B cell (primary cell): Measurements from ENCODE around the gene MFSD6. TPM values are rescaled to one million over a fixed set of nuclear protein-coding genes. Genes with fewer than 3 reads are reported as not detected.
"Not testable (repeated sequence)": the region's sequence is repeated elsewhere in the genome, so short reads cannot be mapped to it uniquely, and the experiment has no call there.

Source experiments
- ATAC-seq: fragments of 200-7000 bp; cut with Tn5 transposase; one replicate; pipeline ENCODE4 v1.10.0; 2021; ENCODE audit warnings: low read depth, mild to moderate bottlenecking, moderate number of reproducible peaks, moderate library complexity
- CTCF ChIA-PET: fragments of 350-600 bp; sonication (Branson Sonifier 250); formaldehyde crosslinking; loops from one replicate; lab custom pipeline; 2021; ENCODE audit warnings: antibody characterized with exemption, inconsistent platforms; lab: Charles Lee
- POLR2A ChIA-PET: fragments of 350-600 bp; sonication (Branson Sonifier 250); formaldehyde crosslinking; loops from one replicate; lab custom pipeline; 2021; ENCODE audit warnings: antibody characterized with exemption; lab: Charles Lee
- DNase-seq: peaks from one replicate; pipeline ENCODE4 v3.0.0; 2013
- H2AFZ ChIP-seq: 2 replicates; pipeline ENCODE4 v1.6.1; 2012; ENCODE audit warnings: mild to moderate bottlenecking, low read depth, low read length; ENCODE audit not compliant: insufficient read depth, poor library complexity, severe bottlenecking
- H3K27ac ChIP-seq, 2 donors: 1 replicate in 1 of 2; 2 replicates in 1 of 2; pipeline ENCODE4 v1.5.1; 2012 to 2013; ENCODE audit warnings: low read length in 2 of 2, mild to moderate bottlenecking in 2 of 2, moderate library complexity in 1 of 2
- H3K27me3 ChIP-seq, 4 experiments: fragments of 200-600 bp in 1 of 4; sonication (generic) in 1 of 4; replicated peaks in 1 of 4; 1 replicate in 2 of 4; 2 replicates in 2 of 4; pipeline versions ENCODE4 v1.6.1 to v1.7.0; 2013 to 2016; ENCODE audit warnings: low read length in 3 of 4, mild to moderate bottlenecking in 2 of 4, mixed read lengths in 1 of 4, moderate library complexity in 1 of 4; ENCODE audit not compliant: insufficient read depth in 4 of 4, control insufficient read depth in 3 of 4; ENCODE audit errors: control extremely low read depth in 1 of 4
- H3K36me3 ChIP-seq, 2 experiments: replicated peaks in 1 of 2; 1 replicate in 1 of 2; 2 replicates in 1 of 2; pipeline versions ENCODE4 v1.6.1 to v1.7.1; 2013; ENCODE audit warnings: low read length in 1 of 2; ENCODE audit not compliant: insufficient read depth in 2 of 2, control insufficient read depth in 1 of 2; ENCODE audit errors: control extremely low read depth in 1 of 2, extremely low read depth in 1 of 2
- H3K4me1 ChIP-seq, 2 donors: fragments of 200-600 bp in 1 of 2; sonication (generic) in 1 of 2; 1 replicate in 1 of 2; 2 replicates in 1 of 2; pipeline versions ENCODE4 v1.5.1 to v1.6.1; 2013 to 2017; ENCODE audit warnings: low read length in 2 of 2; ENCODE audit not compliant: control insufficient read depth in 2 of 2, insufficient read depth in 2 of 2
- H3K4me2 ChIP-seq: replicated peaks from 2 replicates; pipeline ENCODE3; 2012; ENCODE audit warnings: mild to moderate bottlenecking, low read depth, low read length; ENCODE audit not compliant: poor library complexity, severe bottlenecking
- H3K4me3 ChIP-seq, 5 experiments: fragments of 200-600 bp in 1 of 5; sonication (generic) in 1 of 5; 1 replicate in 3 of 5; 2 replicates in 2 of 5; pipeline versions ENCODE4 v1.5.1 to v1.7.0; 2011 to 2016; ENCODE audit warnings: low read length in 4 of 5, mild to moderate bottlenecking in 4 of 5, low read depth in 2 of 5, control low read depth in 1 of 5, moderate library complexity in 1 of 5; ENCODE audit not compliant: insufficient read depth in 1 of 5; ENCODE audit errors: control extremely low read depth in 1 of 5, extremely low read depth in 1 of 5
- H3K79me2 ChIP-seq: fragments of 200-600 bp; sonication (generic); one replicate; pipeline ENCODE4 v1.6.0; 2016; ENCODE audit warnings: low read length; ENCODE audit not compliant: control insufficient read depth, insufficient read depth
- H3K9ac ChIP-seq: fragments of 200-600 bp; sonication (generic); 2 replicates; pipeline ENCODE4 v1.6.1; 2017; ENCODE audit warnings: mild to moderate bottlenecking, low read length, moderate library complexity
- H3K9me3 ChIP-seq, 3 donors: one replicate each; pipeline versions ENCODE4 v1.6.1 to v1.7.1; 2013; ENCODE audit warnings: low read length in 2 of 3; ENCODE audit not compliant: control insufficient read depth in 2 of 3, insufficient read depth in 1 of 3; ENCODE audit errors: control extremely low read depth in 1 of 3
- H4K20me1 ChIP-seq: 2 replicates; pipeline ENCODE4 v1.6.0; 2012; ENCODE audit warnings: mild to moderate bottlenecking, low read length; ENCODE audit not compliant: insufficient read depth, control insufficient read depth, poor library complexity, severe bottlenecking
- H3K27ac Mint-ChIP-seq: one replicate; pipeline ENCODE4 v1.8.0; 2021; ENCODE audit warnings: mixed read lengths
- H3K27me3 Mint-ChIP-seq: one replicate; pipeline ENCODE4 v1.8.0; 2021; ENCODE audit warnings: mixed read lengths
- H3K4me1 Mint-ChIP-seq: one replicate; pipeline ENCODE4 v1.8.0; 2021; ENCODE audit warnings: mixed read lengths
- H3K4me3 Mint-ChIP-seq: one replicate; pipeline ENCODE4 v1.8.0; 2021; ENCODE audit warnings: mixed read lengths
- H3K9me3 Mint-ChIP-seq: one replicate; pipeline ENCODE4 v1.8.0; 2022; ENCODE audit warnings: mixed read lengths; ENCODE audit not compliant: insufficient read depth
- CTCF ChIP-seq: fragments of 200-600 bp; IDR thresholded peaks from one replicate; pipeline ENCODE4 v1.8.0; 2022; ENCODE audit warnings: antibody characterized with exemption, mild to moderate bottlenecking
- EZH2 ChIP-seq: IDR thresholded peaks from 2 replicates; pipeline ENCODE4 v1.6.1; 2012; ENCODE audit warnings: borderline replicate concordance, low read depth, mild to moderate bottlenecking, moderate library complexity, low read length; ENCODE audit not compliant: insufficient read depth, poor library complexity, severe bottlenecking
- WGBS: methylation state at CpG from one replicate; pipeline ENCODE4 v1.1.5; 2013; ENCODE audit warnings: missing lambda C conversion rate; ENCODE audit not compliant: insufficient coverage; 5-methylcytosine and 5-hydroxymethylcytosine counted together
- intact Hi-C: fragments of 100-400 bp; cut with micrococcal nuclease; formaldehyde crosslinking; loops from one replicate; pipeline ENCODE4 v1.10.0; 2022
- polyA minus RNA-seq: library from RNA; depleted of rRNA, polyadenylated mRNA; stranded (reverse); fragments of >200 nt; gene quantifications from 2 replicates; pipeline ENCODE4 v1.2.3, GENCODE V29; 2012
- polyA plus RNA-seq: library from polyadenylated mRNA; depleted of rRNA; stranded (reverse); fragments of >200 nt; gene quantifications from 2 replicates; pipeline ENCODE4 v1.2.3, GENCODE V29; 2012
- total RNA-seq, 2 donors: library from RNA; stranded (reverse); fragments of 120-200 nt in 1 of 2; gene quantifications; 1 replicate in 1 of 2; 2 replicates in 1 of 2; pipeline versions ENCODE4 v1.2.3 to v1.2.4, GENCODE V29; 2013 to 2022

The MFSD6 gene
- 33.8 and 38.0 TPM in 2 replicates for total RNA-seq
- total RNA-seq (2013): 18.3 TPM
- 11.1 and 13.5 TPM in 2 replicates for polyA plus RNA-seq
- 21.9 and 23.3 TPM in 2 replicates for polyA minus RNA-seq

- ATAC-seq (peak; percentile 69), DNase-seq (peak; percentile 78)
- peak within 1 kb of the TSS; percentile 95 for H3K27ac Mint-ChIP-seq
- Histone ChIP-seq H2AFZ (peak within 1 kb of the TSS; percentile 94), H3K4me3 (peak within 1 kb of the TSS; percentile 56 to 87 (median 76)), H3K9ac (peak within 1 kb of the TSS; percentile 93), H3K36me3 (no peaks in the 10 kb centered on the region), H3K4me1 (peaks cover 17 to 19% of the 10 kb centered on the region in 2 donors), H3K79me2 (peaks cover 41% of the 10 kb centered on the region), H3K4me2 (peak within 1 kb of the TSS; percentile 88), H3K27ac (peak within 1 kb of the TSS; percentile 83 to 95), H4K20me1 (no peaks in the 10 kb centered on the region), H3K9me3 (no peaks in the 10 kb centered on the region), H3K27me3 (no peaks in the 10 kb centered on the region)
- intact Hi-C loops: loop anchor here (1.0 to 5.0 kb wide), 4 partner anchors 127 to 966 kb away; partner anchors contain the start of genes GLS, NEMP2 and WDR75
- H3K9me3 Mint-ChIP-seq: no peaks in the 10 kb centered on the region
- H3K27me3 Mint-ChIP-seq: no peaks in the 10 kb centered on the region
- peak within 1 kb of the TSS; percentile 91 for H3K4me3 Mint-ChIP-seq
- TF ChIP-seq EZH2: no peak
- no peak for TF ChIP-seq CTCF
- ChIA-PET CTCF (interaction anchor here (1.9 kb wide), 1 partner anchor 272 kb away, joined by 5 read pairs; no protein-coding TSS in a partner anchor), POLR2A (interaction anchor here (3.0 kb wide), 1 partner anchor 126 kb away, joined by 15 read pairs; the partner anchor contains the start of gene NEMP2)
- peaks cover 34% of the 10 kb centered on the region for H3K4me1 Mint-ChIP-seq
- under 1% methylated on average over 94 of the region's 98 CpGs for WGBS
These were observed at the start of gene MFSD6 for GRCh38 chr2:190407662-190408537. TSS of gene MFSD6 (plus strand) at chr2:190408355. CDS start at chr2:190436030, 27,675 bp downstream.

- H3K27ac ChIP-seq, H3K9ac ChIP-seq, H3K36me3 ChIP-seq, H3K9me3 Mint-ChIP-seq, H3K79me2 ChIP-seq, H3K9me3 ChIP-seq, intact Hi-C loops, DNase-seq, H3K27me3 ChIP-seq, H3K4me3 ChIP-seq, H3K27me3 Mint-ChIP-seq, ATAC-seq, H3K4me2 ChIP-seq, H4K20me1 ChIP-seq: not testable (repeated sequence)
- Histone ChIP-seq H2AFZ (peak overlapping the region; percentile 17), H3K4me1 (peaks cover 9 to 13% of the 10 kb centered on the region in 2 donors)
- ChIA-PET POLR2A (interaction anchor here (0.7 kb wide), 1 partner anchor 236 kb away, joined by 4 read pairs; no protein-coding TSS in a partner anchor), CTCF (interaction anchor here (1.2 to 3.1 kb wide), 2 partner anchors 11 to 14 kb away, joined by 3 to 18 read pairs; no protein-coding TSS in a partner anchor)
- peaks cover 17% of the 10 kb centered on the region for H3K4me1 Mint-ChIP-seq
- H3K27ac Mint-ChIP-seq: peak overlapping the region; percentile 26
- 98% methylated on average over 4 of the region's 8 CpGs for WGBS
- peak overlapping the region; percentile 26 for H3K4me3 Mint-ChIP-seq
These were observed 49.3 kb upstream of the MFSD6 start for GRCh38 chr2:190358655-190359448.
